K562 (cell line): Measurements from ENCODE around the gene WIPF3.

Experiments
- BCL6 ChIP-seq: fragments of 250-450 bp; sonication (Bioruptor Pico); IDR thresholded peaks from 2 replicates; pipeline ENCODE4 v1.4.0; 2020
- CC2D1A ChIP-seq: fragments of 450-650 bp; IDR thresholded peaks from 2 replicates; pipeline ENCODE4 v1.6.1; 2017; ENCODE audit warnings: mild to moderate bottlenecking
- CTCF ChIP-seq, 3 experiments: IDR thresholded peaks in 2 of 3; conservative IDR thresholded peaks in 1 of 3; 2 replicates each; pipeline ENCODE4 v1.5.1; 2011 to 2012; ENCODE audit warnings: low read length in 3 of 3, mild to moderate bottlenecking in 3 of 3, control low read depth in 2 of 3, improper control_type of control experiment in 1 of 3, inconsistent platforms in 1 of 3, low read depth in 1 of 3, mixed read lengths in 1 of 3, moderate library complexity in 1 of 3; ENCODE audit not compliant: insufficient read depth in 2 of 3
- FOXM1 ChIP-seq, 2 experiments: fragments of 450-650 bp in 1 of 2; sonication (generic) in 1 of 2; formaldehyde crosslinking in 1 of 2; IDR thresholded peaks; 2 replicates each; pipeline versions ENCODE4 v1.6.1 to v1.9.0; 2017 to 2022; ENCODE audit warnings: low read depth in 2 of 2, mild to moderate bottlenecking in 2 of 2, missing genetic modification reagents in 1 of 2, moderate library complexity in 1 of 2
- GABPA ChIP-seq: fragments of 200-800 bp; sonication (Bioruptor generic); conservative IDR thresholded peaks from 2 replicates; pipeline ENCODE4 v1.6.1; 2016; ENCODE audit warnings: low read depth, missing genetic modification characterization, missing compliant biosample characterization
- HDAC2 ChIP-seq: fragments of 450-650 bp; IDR thresholded peaks from 2 replicates; pipeline ENCODE4 v1.6.1; 2016; ENCODE audit warnings: mild to moderate bottlenecking
- MEF2A ChIP-seq: IDR thresholded peaks from 2 replicates; pipeline ENCODE4 v1.6.1; 2011; ENCODE audit warnings: low read depth, mild to moderate bottlenecking, low read length, moderate library complexity; ENCODE audit not compliant: control insufficient read depth
- SP1 ChIP-seq: sonication (generic); formaldehyde crosslinking; IDR thresholded peaks from 2 replicates; pipeline ENCODE4 v1.8.1; 2022; ENCODE audit warnings: mild to moderate bottlenecking, missing genetic modification reagents
- TEAD4 ChIP-seq, 2 experiments: sonication (generic) in 1 of 2; formaldehyde crosslinking in 1 of 2; IDR thresholded peaks; 2 replicates each; pipeline versions ENCODE4 v1.6.1 to v1.8.0; 2012 to 2022; ENCODE audit warnings: borderline replicate concordance in 1 of 2, inconsistent platforms in 1 of 2, low read length in 1 of 2, mild to moderate bottlenecking in 1 of 2, missing genetic modification reagents in 1 of 2
- TF ChIP-seq, protein P1 (sequence below): fragments of 450-650 bp; IDR thresholded peaks from 2 replicates; pipeline ENCODE4 v1.6.1; 2017; ENCODE audit warnings: antibody characterized with exemption, mild to moderate bottlenecking

GRCh38 chr7:29780346-29780745 is 26.0 kb upstream of the WIPF3 start:
- TF ChIP-seq FOXM1 (IDR thresholded peaks at IDR 0.05; ENCODE audit: low read depth) (no peak), FOXM1 (CRISPR knock-in tag; IDR thresholded peaks at IDR 0.05; ENCODE audit: low read depth) (no peak), CC2D1A (no peak), BCL6 (CRISPR knock-in tag) (no peak), TEAD4 (IDR thresholded peaks at IDR 0.05; ENCODE audit: low read length) (no peak), TEAD4 (CRISPR knock-in tag; IDR thresholded peaks at IDR 0.05; ENCODE audit: borderline replicate concordance) (no peak), SP1 (CRISPR knock-in tag) (no peak), MEF2A (no peak), GABPA (no peak), HDAC2 (no peak), CTCF (IDR thresholded peaks at IDR 0.05 in 2 of 3, conservative IDR thresholded peaks at IDR 0.05 in 1 of 3; ENCODE audit: insufficient read depth in 2 of 3, low read depth in 1 of 3, low read length in 3 of 3) (no peak)
- TF ChIP-seq, protein P1, sequence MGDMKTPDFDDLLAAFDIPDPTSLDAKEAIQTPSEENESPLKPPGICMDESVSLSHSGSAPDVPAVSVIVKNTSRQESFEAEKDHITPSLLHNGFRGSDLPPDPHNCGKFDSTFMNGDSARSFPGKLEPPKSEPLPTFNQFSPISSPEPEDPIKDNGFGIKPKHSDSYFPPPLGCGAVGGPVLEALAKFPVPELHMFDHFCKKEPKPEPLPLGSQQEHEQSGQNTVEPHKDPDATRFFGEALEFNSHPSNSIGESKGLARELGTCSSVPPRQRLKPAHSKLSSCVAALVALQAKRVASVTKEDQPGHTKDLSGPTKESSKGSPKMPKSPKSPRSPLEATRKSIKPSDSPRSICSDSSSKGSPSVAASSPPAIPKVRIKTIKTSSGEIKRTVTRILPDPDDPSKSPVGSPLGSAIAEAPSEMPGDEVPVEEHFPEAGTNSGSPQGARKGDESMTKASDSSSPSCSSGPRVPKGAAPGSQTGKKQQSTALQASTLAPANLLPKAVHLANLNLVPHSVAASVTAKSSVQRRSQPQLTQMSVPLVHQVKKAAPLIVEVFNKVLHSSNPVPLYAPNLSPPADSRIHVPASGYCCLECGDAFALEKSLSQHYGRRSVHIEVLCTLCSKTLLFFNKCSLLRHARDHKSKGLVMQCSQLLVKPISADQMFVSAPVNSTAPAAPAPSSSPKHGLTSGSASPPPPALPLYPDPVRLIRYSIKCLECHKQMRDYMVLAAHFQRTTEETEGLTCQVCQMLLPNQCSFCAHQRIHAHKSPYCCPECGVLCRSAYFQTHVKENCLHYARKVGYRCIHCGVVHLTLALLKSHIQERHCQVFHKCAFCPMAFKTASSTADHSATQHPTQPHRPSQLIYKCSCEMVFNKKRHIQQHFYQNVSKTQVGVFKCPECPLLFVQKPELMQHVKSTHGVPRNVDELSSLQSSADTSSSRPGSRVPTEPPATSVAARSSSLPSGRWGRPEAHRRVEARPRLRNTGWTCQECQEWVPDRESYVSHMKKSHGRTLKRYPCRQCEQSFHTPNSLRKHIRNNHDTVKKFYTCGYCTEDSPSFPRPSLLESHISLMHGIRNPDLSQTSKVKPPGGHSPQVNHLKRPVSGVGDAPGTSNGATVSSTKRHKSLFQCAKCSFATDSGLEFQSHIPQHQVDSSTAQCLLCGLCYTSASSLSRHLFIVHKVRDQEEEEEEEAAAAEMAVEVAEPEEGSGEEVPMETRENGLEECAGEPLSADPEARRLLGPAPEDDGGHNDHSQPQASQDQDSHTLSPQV = no peak
